Measurements from ENCODE around the gene SUSD1. TPM values are rescaled to one million over a fixed set of nuclear protein-coding genes. Genes with fewer than 3 reads are reported as not detected.

Gene SUSD1
- total and polyA plus RNA-seq, 9 of the 15 experiments (the other 6 are each of a cell fraction or from before 2014, with no cell fraction given), result 10.9 to 44.4 (median 36.1) TPM

GRCh38 chr9:112059145-112059965 is 115.7 kb downstream of the SUSD1 start (continued):
- peak; percentile 41; the same call in 1 of the 2 replicates for TF ChIP-seq MGA (IDR thresholded peaks at IDR 0.05)
- 0 out of 2 replicates have a peak, but pooled peaks have one; percentile 5 for TF ChIP-seq ATF4 (CRISPR knock-in tag; IDR thresholded peaks at IDR 0.05)
- 0 out of 2 replicates have a peak, but pooled peaks have one; percentile 21 for TF ChIP-seq MAX (CRISPR knock-in tag; IDR thresholded peaks at IDR 0.05)
- peak; percentile 60; the same call in 1 of the 2 replicates for TF ChIP-seq ETV1 (tag; conservative IDR thresholded peaks at IDR 0.05; ENCODE audit: low read depth)
- no peak for TF ChIP-seq KLF10 (CRISPR knock-in tag; IDR thresholded peaks at IDR 0.05)
- no peak for TF ChIP-seq SIN3B (IDR thresholded peaks at IDR 0.05; ENCODE audit: low read depth)
- no peak for TF ChIP-seq CBX2 (IDR thresholded peaks at IDR 0.05; ENCODE audit: insufficient read depth, low read length, poor library complexity, severe bottlenecking)
- peak; percentile 36 for TF ChIP-seq CBFA2T3 (IDR thresholded peaks at IDR 0.05)
- peak; percentile 54 for TF ChIP-seq MEF2D (tag; conservative IDR thresholded peaks at IDR 0.05; ENCODE audit: low read depth)
- 0 out of 2 replicates have a peak, but pooled peaks have one; percentile 31 for TF ChIP-seq DMBX1 (CRISPR knock-in tag; IDR thresholded peaks at IDR 0.05; ENCODE audit: borderline replicate concordance)
- no peak for TF ChIP-seq ZNF507 (tag; conservative IDR thresholded peaks at IDR 0.05)
- TF ChIP-seq VEZF1 (CRISPR knock-in tag; IDR thresholded peaks at IDR 0.05), result 0 out of 2 replicates have a peak, but pooled peaks have one; percentile 8
- TF ChIP-seq KHSRP (IDR thresholded peaks at IDR 0.05), result no peak

Measured in K562 (cell line).